Ectodermal cell (in vitro differentiated cells): ENCODE measurements around the gene OASL.
A peak's percentile ranks its signal among the peaks of the same experiment; 100 is the strongest.

Experiments used
- H3K27ac ChIP-seq: 2 replicates; pipeline ENCODE4 v1.7.0; 2013; ENCODE audit warnings: mild to moderate bottlenecking, low read depth, low read length; ENCODE audit not compliant: insufficient read depth, poor library complexity, severe bottlenecking
- H3K27me3 ChIP-seq: 2 replicates; pipeline ENCODE4 v1.7.0; 2013; ENCODE audit warnings: mild to moderate bottlenecking, low read length; ENCODE audit not compliant: insufficient read depth, control insufficient read depth, poor library complexity, severe bottlenecking
- H3K36me3 ChIP-seq: one replicate; pipeline ENCODE4 v1.7.0; 2013; ENCODE audit warnings: low read length; ENCODE audit not compliant: control insufficient read depth, insufficient read depth
- H3K4me1 ChIP-seq: one replicate; pipeline ENCODE4 v1.7.0; 2013; ENCODE audit warnings: low read length; ENCODE audit not compliant: control insufficient read depth, insufficient read depth
- H3K4me3 ChIP-seq: 2 replicates; pipeline ENCODE4 v1.7.0; 2013; ENCODE audit warnings: low read depth, low read length, control low read depth; ENCODE audit not compliant: insufficient read depth
- H3K9me3 ChIP-seq: 2 replicates; pipeline ENCODE4 v1.7.0; 2013; ENCODE audit warnings: mild to moderate bottlenecking, low read length, moderate library complexity; ENCODE audit not compliant: control insufficient read depth
- WGBS, 2 experiments: methylation state at CpG; one replicate each; pipeline ENCODE4 v1.1.7; 2013; ENCODE audit warnings: missing lambda C conversion rate in 2 of 2; 5-methylcytosine and 5-hydroxymethylcytosine counted together

Gene OASL

GRCh38 chr12:121030576-121031212 is 8.4 kb downstream of the OASL start:
- Histone ChIP-seq H3K36me3 (no peaks in the 10 kb centered on the region), H3K9me3 (no peaks in the 10 kb centered on the region), H3K4me1 (no peaks in the 10 kb centered on the region), H3K4me3 (no peak overlapping the region), H3K27ac (no peak overlapping the region), H3K27me3 (no peaks in the 10 kb centered on the region)
- WGBS, 2 experiments: 71 to 78% methylated on average over 10 of the region's 10 CpGs

DNA sequence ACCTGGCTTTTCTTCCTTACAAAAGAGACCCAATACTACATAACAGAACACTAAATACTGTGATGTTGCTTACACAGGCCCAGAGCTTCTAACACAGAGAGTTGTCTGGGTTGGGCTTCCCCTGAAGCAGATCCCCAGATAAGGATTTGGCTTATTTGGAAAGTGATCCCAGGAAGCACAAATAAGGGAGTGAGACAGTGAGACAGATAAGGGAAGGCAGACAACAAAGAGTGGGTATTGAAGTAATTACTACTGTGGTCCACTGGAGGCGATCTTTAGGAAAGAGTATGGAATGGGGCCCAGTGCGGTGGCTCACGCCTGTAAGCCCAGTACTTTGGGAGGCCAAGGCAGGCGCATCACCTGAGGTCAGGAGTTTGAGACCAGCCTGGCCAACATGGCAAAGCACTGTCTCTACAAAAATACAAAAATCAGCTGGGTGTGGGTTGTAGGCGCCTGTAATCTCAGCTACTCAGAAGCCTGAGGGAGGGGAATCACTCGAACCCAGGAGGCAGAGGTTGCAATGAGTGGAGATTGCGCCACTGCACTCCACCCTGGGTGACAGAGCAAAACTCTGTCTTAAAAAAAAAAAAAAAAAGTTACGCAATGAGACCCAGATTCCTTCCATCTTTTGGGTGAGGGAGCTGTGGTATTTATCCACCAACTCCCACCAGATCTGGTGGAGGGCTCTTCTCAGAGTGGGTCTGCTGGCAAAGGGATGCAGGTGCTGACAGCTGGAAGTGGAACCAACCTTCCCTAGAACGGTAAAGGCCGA is 12.6 kb downstream of the OASL start:
- no peaks in the 10 kb centered on the region for H3K4me1 ChIP-seq
- 93% methylated on average over 10 of the region's 10 CpGs for WGBS, 2 experiments
- no peak overlapping the region for H3K4me3 ChIP-seq
- no peak overlapping the region for H3K27ac ChIP-seq
- H3K36me3 ChIP-seq: no peaks in the 10 kb centered on the region
- no peaks in the 10 kb centered on the region for H3K27me3 ChIP-seq
- H3K9me3 ChIP-seq: no peaks in the 10 kb centered on the region

DNA sequence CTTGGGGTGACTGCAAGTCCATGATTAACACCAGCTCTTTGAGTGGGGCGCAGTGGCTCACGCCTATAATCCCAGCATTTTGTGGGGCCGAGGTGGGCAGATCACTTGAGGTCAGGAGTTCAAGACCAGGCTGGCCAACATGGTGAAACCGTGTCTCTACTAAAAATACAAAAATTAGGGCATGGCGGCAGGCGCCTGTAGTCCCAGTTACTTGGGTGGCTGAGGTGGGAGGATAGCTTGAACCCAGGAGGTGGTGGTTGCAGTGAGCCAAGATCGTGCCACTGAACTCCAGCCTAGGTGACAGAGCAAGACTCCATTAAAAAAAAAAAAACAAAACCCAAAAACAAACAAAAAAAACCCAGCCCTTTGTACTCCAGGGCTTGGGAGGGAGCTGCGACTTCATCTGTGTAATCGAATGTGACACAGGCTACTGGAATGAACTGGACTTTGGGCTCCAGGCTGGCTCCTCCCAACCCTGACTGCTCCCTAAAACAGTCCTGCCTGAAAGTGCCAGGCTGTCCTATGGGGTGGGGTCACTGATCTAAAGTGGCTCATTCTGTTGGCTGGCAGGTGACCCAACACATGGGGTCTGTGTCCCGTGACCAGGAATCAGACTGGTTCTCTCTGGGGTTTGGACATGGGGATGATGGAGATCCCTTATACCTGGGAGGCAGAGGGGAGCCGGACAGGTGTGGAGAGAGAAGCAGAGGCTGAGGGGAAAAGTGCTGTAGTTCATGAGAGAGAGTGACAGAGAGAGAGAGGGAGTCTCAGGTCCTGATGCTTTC is 13.4 kb downstream of the OASL start:
- 93 to 95% methylated on average over 11 of the region's 11 CpGs for WGBS, 2 experiments
- Histone ChIP-seq H3K27ac (no peak overlapping the region), H3K36me3 (no peaks in the 10 kb centered on the region), H3K4me1 (no peaks in the 10 kb centered on the region), H3K4me3 (no peak overlapping the region), H3K9me3 (no peaks in the 10 kb centered on the region), H3K27me3 (no peaks in the 10 kb centered on the region)

GRCh38 chr12:121023799-121024198 is 15.2 kb downstream of the OASL start:
- Histone ChIP-seq H3K27me3 (no peaks in the 10 kb centered on the region), H3K27ac (no peak overlapping the region), H3K4me3 (no peak overlapping the region), H3K9me3 (no peaks in the 10 kb centered on the region), H3K36me3 (no peaks in the 10 kb centered on the region), H3K4me1 (no peaks in the 10 kb centered on the region)
- 82 to 83% methylated on average over 8 of the region's 8 CpGs for WGBS, 2 experiments

GRCh38 chr12:121022713-121023112 is 16.3 kb downstream of the OASL start:
- Histone ChIP-seq H3K36me3 (no peaks in the 10 kb centered on the region), H3K27me3 (no peaks in the 10 kb centered on the region), H3K27ac (no peak overlapping the region), H3K9me3 (no peaks in the 10 kb centered on the region), H3K4me1 (no peaks in the 10 kb centered on the region), H3K4me3 (no peak overlapping the region)
- WGBS, 2 experiments: 78 to 90% methylated on average over 2 of the region's 2 CpGs

GRCh38 chr12:121021754-121022153 is 17.3 kb downstream of the OASL start:
- 92 to 95% methylated on average over 5 to 6 of the region's 6 CpGs for WGBS, 2 experiments
- Histone ChIP-seq H3K9me3 (no peaks in the 10 kb centered on the region), H3K4me1 (no peaks in the 10 kb centered on the region)

DNA sequence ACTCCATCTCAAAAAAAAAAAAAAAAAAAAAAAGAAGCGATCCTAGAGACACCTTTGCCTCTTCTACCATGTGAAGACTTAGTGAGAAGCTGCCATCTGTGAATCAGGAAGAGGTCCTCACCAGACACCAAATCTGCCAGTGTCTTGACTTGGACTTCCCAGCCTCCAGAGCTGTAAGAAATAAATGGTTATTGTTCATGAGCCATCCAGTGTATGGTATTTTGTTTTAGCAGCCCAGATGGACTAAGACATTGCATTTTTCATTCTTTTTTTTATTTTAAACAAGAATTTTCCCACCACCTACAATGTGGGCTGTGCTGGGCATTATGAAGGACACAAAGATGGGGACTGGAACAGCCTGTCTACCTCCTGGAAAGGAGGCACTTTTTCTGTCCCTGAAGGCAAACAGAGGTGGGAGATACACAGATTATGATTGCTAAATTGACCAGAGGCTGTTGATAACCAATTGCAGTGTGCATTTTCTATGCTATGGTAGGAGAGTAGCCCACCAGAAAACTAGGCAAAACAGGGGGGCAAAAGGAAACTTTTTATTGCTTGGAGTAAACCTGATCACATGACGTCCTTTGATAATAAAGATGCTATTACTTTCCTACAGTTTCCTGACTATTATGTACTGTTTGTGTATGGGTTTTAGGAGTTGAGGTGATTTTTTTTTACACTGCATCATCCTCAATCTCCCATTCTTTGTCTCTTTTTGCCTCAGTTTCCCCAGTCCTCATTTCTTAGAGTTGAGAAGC is 20.0 kb downstream of the OASL start:
- WGBS, 2 experiments: 81% methylated on average over 2 of the region's 2 CpGs; no CpG with 5 or more reads in 1 of the 2 experiments
- no peaks in the 10 kb centered on the region for H3K27me3 ChIP-seq
- no peak overlapping the region for H3K4me3 ChIP-seq

More at GRCh38 chr12:121021754-121022153, 17.3 kb downstream of the OASL start:
- Histone ChIP-seq H3K27ac (no peak overlapping the region), H3K36me3 (no peaks in the 10 kb centered on the region), H3K4me3 (no peak overlapping the region), H3K27me3 (no peaks in the 10 kb centered on the region)

DNA sequence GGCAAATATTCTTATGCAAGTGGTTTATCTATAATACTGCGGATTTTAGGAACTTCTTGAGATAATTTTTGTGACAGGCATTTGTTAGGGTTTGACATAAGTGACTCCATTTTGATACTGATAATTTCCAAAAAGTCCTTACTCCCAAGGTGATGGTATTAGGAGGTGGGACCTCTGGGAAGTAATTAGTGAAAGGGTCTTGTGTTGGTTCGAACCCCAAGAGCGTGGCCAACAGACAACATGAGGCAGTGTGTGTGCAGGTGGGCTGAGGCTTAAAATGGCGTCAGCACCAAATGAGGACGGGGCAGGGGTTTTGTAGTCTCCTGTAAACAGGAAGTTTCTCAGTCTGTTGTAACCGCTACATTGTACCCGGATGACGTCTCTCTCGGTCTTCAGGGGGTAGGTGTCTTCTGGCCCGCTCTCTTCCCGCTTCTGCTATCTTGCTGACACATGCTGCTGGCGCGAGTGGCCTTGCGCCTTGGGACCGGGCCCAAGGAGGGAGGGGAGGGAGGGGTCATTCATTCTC is 21.0 kb downstream of the OASL start:
- Histone ChIP-seq H3K27ac (no peak overlapping the region), H3K4me1 (peaks cover 4% of the 10 kb centered on the region), H3K36me3 (peaks cover 5% of the 10 kb centered on the region), H3K4me3 (no peak overlapping the region), H3K9me3 (no peaks in the 10 kb centered on the region), H3K27me3 (no peaks in the 10 kb centered on the region)
- WGBS, 2 experiments: 91 to 93% methylated on average over 15 of the region's 15 CpGs

More for the DNA sequence above, 20.0 kb downstream of the OASL start:
- Histone ChIP-seq H3K36me3 (no peaks in the 10 kb centered on the region), H3K4me1 (peaks cover 4% of the 10 kb centered on the region), H3K27ac (no peak overlapping the region), H3K9me3 (no peaks in the 10 kb centered on the region)

- H3K27me3 ChIP-seq: no peaks in the 10 kb centered on the region
- H3K9me3 ChIP-seq: no peaks in the 10 kb centered on the region
- H3K27ac ChIP-seq: peak within 1 kb of the TSS; percentile 67
- 2 to 3% methylated on average over 34 of the region's 34 CpGs for WGBS, 2 experiments
- H3K4me1 ChIP-seq: peaks cover 4% of the 10 kb centered on the region
- peaks cover 7% of the 10 kb centered on the region for H3K36me3 ChIP-seq
- peak within 1 kb of the TSS; percentile 97 for H3K4me3 ChIP-seq
These were observed 22.9 kb downstream of the OASL start, which contains the start of gene C12orf43 for GRCh38 chr12:121015825-121016766. Gene C12orf43 (minus strand): TSS chr12:121016487. CDS start chr12:121016474, 13 bp downstream.
